H9 (cell line): Measurements from ENCODE around the gene PREB. TPM values are rescaled to one million over a fixed set of nuclear protein-coding genes. Genes with fewer than 3 reads are reported as not detected.

ENCODE experiments used
- DNase-seq: peaks from one replicate; pipeline ENCODE4 v3.0.0-alpha.2; 2017
- H2AFZ ChIP-seq: one replicate; pipeline ENCODE4 v1.6.1; 2013; ENCODE audit warnings: mild to moderate bottlenecking, low read length, control low read depth, moderate library complexity
- H2AK5ac ChIP-seq: 2 replicates; pipeline ENCODE4 v1.6.1; 2013; ENCODE audit warnings: low read length, control low read depth, mixed read lengths; ENCODE audit not compliant: insufficient read length
- H2BK120ac ChIP-seq: one replicate; pipeline ENCODE4 v1.6.1; 2013; ENCODE audit warnings: low read depth, mild to moderate bottlenecking, low read length, control low read depth, inconsistent platforms; ENCODE audit not compliant: poor library complexity, severe bottlenecking
- H2BK12ac ChIP-seq: 2 replicates; pipeline ENCODE4 v1.6.1; 2013; ENCODE audit warnings: low read length, control low read depth, mixed read lengths, low read depth; ENCODE audit not compliant: insufficient read length
- H2BK15ac ChIP-seq: 2 replicates; pipeline ENCODE4 v1.6.1; 2013; ENCODE audit warnings: low read depth, low read length, control low read depth
- H2BK20ac ChIP-seq: one replicate; pipeline ENCODE4 v1.6.1; 2013; ENCODE audit warnings: low read depth, mild to moderate bottlenecking, low read length, control low read depth, inconsistent platforms; ENCODE audit not compliant: poor library complexity, severe bottlenecking
- H2BK5ac ChIP-seq: 2 replicates; pipeline ENCODE4 v1.6.1; 2013; ENCODE audit warnings: low read length, control low read depth, mixed read lengths; ENCODE audit not compliant: insufficient read length
- H3K14ac ChIP-seq: 2 replicates; pipeline ENCODE4 v1.6.1; 2013; ENCODE audit warnings: low read length, control low read depth; ENCODE audit not compliant: insufficient read depth
- H3K18ac ChIP-seq: 2 replicates; pipeline ENCODE4 v1.6.1; 2013; ENCODE audit warnings: low read depth, mild to moderate bottlenecking, mixed read lengths, low read length, control low read depth; ENCODE audit not compliant: insufficient read length
- H3K23ac ChIP-seq: 2 replicates; pipeline ENCODE4 v1.6.1; 2013; ENCODE audit warnings: low read length, control low read depth, mixed read lengths, low read depth; ENCODE audit not compliant: insufficient read length
- H3K23me2 ChIP-seq: 2 replicates; pipeline ENCODE4 v1.6.1; 2013; ENCODE audit warnings: low read depth, mild to moderate bottlenecking, mixed read lengths, low read length, control low read depth; ENCODE audit not compliant: insufficient read length, poor library complexity, severe bottlenecking
- H3K27ac ChIP-seq: 2 replicates; pipeline ENCODE4 v1.5.1; 2013; ENCODE audit warnings: low read length, control low read depth, mixed read lengths, low read depth; ENCODE audit not compliant: insufficient read length
- H3K27me3 ChIP-seq: 2 replicates; pipeline ENCODE4 v1.6.1; 2013; ENCODE audit warnings: low read length, control low read depth, inconsistent platforms; ENCODE audit not compliant: insufficient read depth
- H3K4ac ChIP-seq: 2 replicates; pipeline ENCODE4 v1.6.1; 2013; ENCODE audit warnings: low read depth, mild to moderate bottlenecking, control low read depth, inconsistent platforms, low read length, moderate library complexity
- H3K4me1 ChIP-seq: 2 replicates; pipeline ENCODE4 v1.6.1; 2013; ENCODE audit warnings: low read length, control low read depth, inconsistent platforms; ENCODE audit not compliant: insufficient read depth
- H3K4me2 ChIP-seq: 2 replicates; pipeline ENCODE4 v1.6.1; 2013; ENCODE audit warnings: low read length, control low read depth, mixed read lengths; ENCODE audit not compliant: insufficient read length, insufficient read depth
- H3K56ac ChIP-seq: 2 replicates; pipeline ENCODE4 v1.6.1; 2013; ENCODE audit warnings: low read depth, mild to moderate bottlenecking, mixed read lengths, low read length, control low read depth; ENCODE audit not compliant: insufficient read length
- H3K79me1 ChIP-seq: 2 replicates; pipeline ENCODE4 v1.6.1; 2013; ENCODE audit warnings: low read depth, mild to moderate bottlenecking, moderate library complexity, low read length, control low read depth, inconsistent platforms; ENCODE audit not compliant: insufficient read depth, poor library complexity, severe bottlenecking
- H3K79me2 ChIP-seq: 2 replicates; pipeline ENCODE4 v1.6.1; 2013; ENCODE audit warnings: low read length, control low read depth, inconsistent platforms; ENCODE audit not compliant: insufficient read depth
- H3K9ac ChIP-seq: 2 replicates; pipeline ENCODE4 v1.6.1; 2013; ENCODE audit warnings: low read length, control low read depth, mixed read lengths; ENCODE audit not compliant: insufficient read length; ENCODE audit errors: extremely low read depth
- H3K9me3 ChIP-seq: one replicate; pipeline ENCODE4 v1.6.1; 2013; ENCODE audit warnings: low read depth, low read length, inconsistent platforms; ENCODE audit not compliant: control insufficient read depth
- H3T11ph ChIP-seq: one replicate; pipeline ENCODE4 v1.6.1; 2013; ENCODE audit warnings: mild to moderate bottlenecking, low read length, control low read depth, inconsistent platforms
- H4K20me1 ChIP-seq: one replicate; pipeline ENCODE4 v1.6.1; 2013; ENCODE audit not compliant: control insufficient read depth, insufficient read length, insufficient read depth
- H4K5ac ChIP-seq: 2 replicates; pipeline ENCODE4 v1.6.1; 2013; ENCODE audit warnings: low read depth, mild to moderate bottlenecking, mixed read lengths, low read length, control low read depth; ENCODE audit not compliant: insufficient read length
- H4K8ac ChIP-seq: replicated peaks from 2 replicates; pipeline ENCODE4 v1.6.1; 2013; ENCODE audit warnings: low read length, control low read depth, mixed read lengths, low read depth; ENCODE audit not compliant: insufficient read length
- H4K91ac ChIP-seq: 2 replicates; pipeline ENCODE4 v1.6.1; 2013; ENCODE audit warnings: low read depth, mild to moderate bottlenecking, moderate library complexity, mixed read lengths, low read length, control low read depth; ENCODE audit not compliant: insufficient read length
- H3K27ac Mint-ChIP-seq, 3 experiments: 2 replicates in 2 of 3; 3 replicates in 1 of 3; pipeline ENCODE4 v1.8.0; 2020 to 2021; ENCODE audit warnings: mixed read lengths in 3 of 3, mild to moderate bottlenecking in 1 of 3, moderate library complexity in 1 of 3
- H3K27me3 Mint-ChIP-seq: 2 replicates; pipeline ENCODE4 v1.8.0; 2021; ENCODE audit warnings: low read depth, mild to moderate bottlenecking, moderate library complexity, mixed read lengths
- H3K36me3 Mint-ChIP-seq, 3 experiments: 2 replicates in 2 of 3; 3 replicates in 1 of 3; pipeline ENCODE4 v1.8.0; 2020 to 2021; ENCODE audit warnings: low read depth in 3 of 3, mixed read lengths in 3 of 3; ENCODE audit not compliant: insufficient read depth in 1 of 3
- H3K4me1 Mint-ChIP-seq, 2 experiments: 2 replicates each; pipeline ENCODE4 v1.8.0; 2020; ENCODE audit warnings: mixed read lengths in 2 of 2
- H3K4me3 Mint-ChIP-seq, 2 experiments: 2 replicates in 1 of 2; 3 replicates in 1 of 2; pipeline ENCODE4 v1.8.0; 2020 to 2021; ENCODE audit warnings: mild to moderate bottlenecking in 2 of 2, mixed read lengths in 2 of 2, moderate library complexity in 1 of 2
- H3K9me3 Mint-ChIP-seq, 2 experiments: 2 replicates in 1 of 2; 3 replicates in 1 of 2; pipeline ENCODE4 v1.8.0; 2020; ENCODE audit warnings: mild to moderate bottlenecking in 2 of 2, mixed read lengths in 2 of 2, moderate library complexity in 1 of 2
- CTCF ChIP-seq: fragments of 200-600 bp; sonication (generic); conservative IDR thresholded peaks from 3 replicates; pipeline ENCODE4 v1.8.0; 2021; ENCODE audit warnings: antibody characterized with exemption, mild to moderate bottlenecking
- WGBS: extraction: QIAGEN DNeasy Blood & Tissue Kit; methylation state at CpG from one replicate; pipeline ENCODE4 v1.1.7; 2013; ENCODE audit warnings: missing lambda C conversion rate, low lambda C conversion rate, mixed read lengths; ENCODE audit not compliant: insufficient read length; ENCODE audit errors: extremely low coverage; 5-methylcytosine and 5-hydroxymethylcytosine counted together
- total RNA-seq: library from RNA; stranded (reverse); gene quantifications from 2 replicates; pipeline ENCODE4 v1.2.1, GENCODE V29; 2021

PREB gene
- total RNA-seq, 1 experiment from 2014 or later: 43.6 TPM

- no peak overlapping the region for H2BK120ac ChIP-seq
- DNase-seq: no peak
- H3K4me1 ChIP-seq: no peaks in the 10 kb centered on the region
- H4K20me1 ChIP-seq: no peaks in the 10 kb centered on the region
- no peak overlapping the region for H3K56ac ChIP-seq
- H2BK5ac ChIP-seq: no peak overlapping the region
- H3K4me2 ChIP-seq: no peak overlapping the region
- no peak overlapping the region for H2BK15ac ChIP-seq
- H3K9me3 ChIP-seq: no peaks in the 10 kb centered on the region
- H3K27ac ChIP-seq: no peak overlapping the region
- no CpG with 5 or more reads among the region's 7 CpGs for WGBS
- no peak overlapping the region for H3K9ac ChIP-seq
- H3K79me2 ChIP-seq: peaks cover 2% of the 10 kb centered on the region; the same call in 1 of the 2 replicates
- Mint-ChIP-seq H3K4me1 (peaks cover 10 to 11% of the 10 kb centered on the region in 2 experiments), H3K36me3 (peaks cover 5 to 16% (median 15%) of the 10 kb centered on the region in 3 experiments), H3K27ac (no peak overlapping the region), H3K9me3 (no peaks in the 10 kb centered on the region), H3K27me3 (peaks cover 10% of the 10 kb centered on the region), H3K4me3 (no peak overlapping the region)
- H4K91ac ChIP-seq: no peak overlapping the region
- no peak overlapping the region for H2BK20ac ChIP-seq
- H4K5ac ChIP-seq: no peak overlapping the region
- H3K14ac ChIP-seq: no peak overlapping the region
- H2BK12ac ChIP-seq: no peak overlapping the region
- H3K18ac ChIP-seq: no peak overlapping the region
- H2AFZ ChIP-seq: no peak overlapping the region
- H3K23me2 ChIP-seq: no peaks in the 10 kb centered on the region
- no peak for TF ChIP-seq CTCF
- no peaks in the 10 kb centered on the region for H3K27me3 ChIP-seq
- H4K8ac ChIP-seq: no peak overlapping the region
- H3K79me1 ChIP-seq: peaks cover 4% of the 10 kb centered on the region
- H3T11ph ChIP-seq: no peak overlapping the region
- no peak overlapping the region for H3K23ac ChIP-seq
- no peak overlapping the region for H2AK5ac ChIP-seq
- H3K4ac ChIP-seq: no peak overlapping the region
Measured at GRCh38 chr2:27136751-27137150, 2.3 kb upstream of the PREB start.
